ENCODE data around the gene TREM2.

Gene TREM2

DNA sequence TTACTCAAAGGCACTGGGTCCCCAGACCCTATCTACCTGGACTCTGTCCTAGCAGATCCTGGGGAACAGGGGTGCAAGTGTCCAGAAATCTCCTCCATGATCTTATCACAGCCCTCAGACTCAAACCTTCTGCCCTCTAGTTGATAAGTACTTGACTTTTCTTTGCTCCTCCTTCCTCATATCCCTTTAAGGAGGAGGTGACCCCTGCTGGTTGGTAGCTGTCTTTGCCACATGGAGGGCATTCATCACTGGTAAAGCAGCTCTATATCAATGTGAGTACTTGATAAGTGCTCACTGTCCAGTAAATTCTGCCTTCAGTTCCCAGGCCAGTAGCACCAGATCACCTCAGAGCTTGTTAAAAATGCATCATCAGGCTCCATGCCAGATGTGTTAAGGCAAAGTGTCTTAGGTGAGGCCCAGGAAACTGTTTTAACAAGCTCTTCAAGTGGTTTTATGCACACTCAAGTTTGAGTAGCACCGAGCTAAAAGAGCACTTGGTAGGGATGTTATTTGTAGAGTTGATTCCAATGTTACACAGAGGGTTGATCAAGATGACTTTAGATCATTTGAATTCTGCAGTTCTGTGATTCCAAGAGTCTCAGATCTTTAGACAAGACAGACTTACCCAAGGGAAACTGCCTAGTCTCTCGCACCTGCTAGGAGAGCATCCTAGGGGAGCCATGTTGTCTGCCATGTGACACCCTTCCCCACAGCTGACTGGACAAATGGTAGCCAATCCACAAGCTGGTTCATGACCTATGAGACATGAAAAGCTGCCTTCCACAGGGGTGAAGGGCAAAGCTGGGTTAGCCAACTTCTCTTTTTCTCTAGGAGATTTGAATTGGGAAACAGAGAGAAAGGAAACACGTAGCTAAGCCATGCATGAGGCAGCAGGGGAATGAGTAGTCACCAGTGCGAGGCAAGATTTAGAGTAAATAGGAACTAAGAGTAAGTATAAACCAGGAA is 19.4 kb upstream of the TREM2 start:
- DNase-seq: peak; percentile 64

- peak; percentile 18 for DNase-seq
These were observed 18.6 kb upstream of the TREM2 start for GRCh38 chr6:41181566-41181965.

DNA sequence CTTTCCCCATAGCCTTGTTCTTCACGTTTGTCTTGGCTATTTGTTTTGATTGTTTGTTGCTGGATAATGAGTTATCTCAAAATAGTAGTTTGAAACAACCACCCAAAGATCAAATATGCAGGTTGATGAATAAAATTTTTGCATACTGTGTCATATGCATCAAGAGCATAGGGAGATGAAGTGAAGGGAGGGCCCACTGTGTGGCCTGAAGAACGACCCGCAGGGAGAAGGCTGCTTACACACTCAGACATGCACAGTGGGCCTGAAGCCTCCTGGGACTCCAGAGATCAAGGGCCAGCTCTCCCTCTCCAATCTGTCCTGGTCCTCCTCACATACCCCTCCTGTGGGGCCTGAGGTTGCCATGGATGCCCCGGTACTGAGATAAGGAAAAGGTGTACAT is 16.2 kb upstream of the TREM2 start:
- DNase-seq: no peak

- DNase-seq: no peak
These were observed 14.8 kb upstream of the TREM2 start for GRCh38 chr6:41177695-41178094.

- DNase-seq: no peak
These were observed 14.4 kb upstream of the TREM2 start for GRCh38 chr6:41177287-41177686.

DNA sequence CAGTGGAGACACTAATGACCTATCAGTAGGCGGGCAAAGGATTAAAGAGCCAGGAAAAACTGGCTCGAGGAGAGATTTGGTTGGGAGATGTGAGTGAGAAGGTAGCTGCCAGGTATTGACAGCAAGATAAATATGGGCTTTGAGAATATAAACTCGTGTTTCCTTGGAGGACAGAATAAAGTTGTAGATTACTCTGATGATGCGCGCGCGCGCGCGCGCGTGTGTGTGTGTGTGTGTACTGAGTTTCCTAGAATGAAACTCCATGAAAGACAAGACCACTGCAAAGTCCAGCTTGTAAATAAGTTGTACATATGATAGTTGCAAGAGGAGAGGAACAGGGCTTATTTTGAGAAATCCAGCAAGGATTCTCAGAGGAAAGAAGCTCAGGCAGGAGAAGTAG is 13.3 kb upstream of the TREM2 start:
- DNase-seq: no peak

GRCh38 chr6:41175084-41175483 is 12.2 kb upstream of the TREM2 start:
- no peak for DNase-seq

- no peak for DNase-seq
These were observed 11.7 kb upstream of the TREM2 start for GRCh38 chr6:41174610-41175009.

- DNase-seq: no peak
These were observed 9.0 kb upstream of the TREM2 start for GRCh38 chr6:41171908-41172307.

DNA sequence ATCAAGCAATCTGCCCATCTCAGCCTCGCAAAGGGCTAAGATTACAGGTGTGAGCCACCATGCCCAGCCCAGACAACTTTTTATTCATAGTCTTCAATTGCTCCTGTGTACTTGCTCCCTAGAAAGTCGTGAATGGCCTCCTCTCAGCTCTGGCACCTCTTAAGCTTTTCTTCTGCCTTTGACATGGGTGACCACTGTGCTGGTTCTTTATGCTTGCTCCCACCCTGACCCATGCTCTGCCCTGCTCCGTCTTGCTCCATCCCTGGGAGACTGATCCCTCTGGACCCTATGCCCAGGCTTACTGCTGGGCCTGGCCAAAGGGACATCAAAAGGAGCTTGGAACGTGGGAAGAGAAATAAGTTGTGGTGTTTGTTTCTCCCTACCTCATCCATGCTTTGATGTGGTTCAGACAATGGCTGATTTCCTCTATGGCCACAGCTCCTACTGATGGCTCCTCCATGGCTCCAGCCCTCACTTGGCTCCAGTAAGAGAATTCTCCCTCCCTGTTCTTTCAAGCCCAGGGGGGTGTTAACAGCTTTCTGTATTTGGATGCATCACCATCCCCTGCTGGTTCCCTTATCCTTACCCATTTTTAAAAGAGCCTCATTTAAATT is 7.7 kb upstream of the TREM2 start:
- DNase-seq: no peak

DNA sequence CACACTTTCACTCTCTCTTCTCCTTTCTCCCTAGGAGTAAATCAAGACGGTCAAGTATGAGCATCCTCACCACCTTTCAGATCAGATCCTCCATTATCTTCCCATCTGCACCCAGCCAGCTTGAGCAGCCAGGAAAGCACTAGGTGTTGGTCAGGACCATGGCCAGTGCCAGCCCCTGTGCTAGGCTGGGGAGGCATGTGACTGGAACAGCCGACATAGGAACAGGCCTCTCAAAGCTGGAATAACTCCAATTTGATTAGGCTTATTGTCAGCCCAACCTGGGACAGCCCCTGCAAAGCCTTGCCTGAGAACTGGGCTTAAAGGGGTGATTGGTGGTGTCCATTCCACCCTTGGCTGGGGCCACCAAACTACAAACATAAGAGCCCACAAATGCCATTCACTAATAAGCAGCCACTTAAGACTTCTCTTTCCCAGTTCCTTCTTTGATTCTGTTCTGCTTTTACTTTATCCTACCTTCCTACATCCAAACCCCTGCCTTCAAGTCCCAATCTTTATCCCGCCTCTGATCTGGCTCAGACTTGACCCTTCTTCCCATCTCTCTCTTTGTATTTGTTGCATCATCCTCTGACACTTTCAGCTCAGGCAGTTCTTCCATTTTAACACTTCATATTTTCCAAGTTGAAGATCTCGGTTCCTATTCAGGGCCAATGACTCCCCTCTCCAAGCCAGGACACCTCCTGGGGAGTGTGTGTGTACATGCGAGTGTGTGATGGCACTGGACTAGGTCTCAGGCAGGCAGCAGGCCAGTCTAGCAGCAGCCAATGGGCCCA is 4.5 kb upstream of the TREM2 start:
- DNase-seq: no peak

DNA sequence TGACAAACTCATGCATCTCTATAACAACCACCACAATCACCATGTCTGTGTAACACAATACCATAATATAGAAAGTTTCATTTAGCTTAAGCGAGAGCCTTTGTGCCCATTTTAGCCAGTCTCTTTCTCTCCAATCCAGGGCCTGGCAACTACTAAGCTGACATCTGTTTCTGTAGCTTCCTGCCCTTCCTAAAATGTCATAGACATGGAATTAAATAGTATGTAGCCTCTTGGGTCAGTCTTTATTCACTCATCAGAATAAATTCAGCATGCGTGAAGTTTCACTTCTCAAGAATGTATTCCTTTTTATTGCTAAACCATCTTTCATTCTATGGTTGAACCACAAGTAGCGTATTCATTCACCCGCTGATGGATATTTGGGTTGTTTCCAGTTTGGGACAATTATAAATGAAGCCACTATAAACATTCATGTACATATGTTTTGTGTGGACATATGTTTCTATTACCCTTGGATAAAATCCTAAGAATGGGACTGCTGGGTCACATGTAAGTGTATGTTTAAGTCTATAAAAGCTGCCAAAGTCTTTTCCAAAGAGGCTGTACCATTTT is 1.7 kb upstream of the TREM2 start:
- no peak for DNase-seq

GRCh38 chr6:41163419-41163717 is 452 bp upstream of the TREM2 start:
- no peak for DNase-seq

DNA sequence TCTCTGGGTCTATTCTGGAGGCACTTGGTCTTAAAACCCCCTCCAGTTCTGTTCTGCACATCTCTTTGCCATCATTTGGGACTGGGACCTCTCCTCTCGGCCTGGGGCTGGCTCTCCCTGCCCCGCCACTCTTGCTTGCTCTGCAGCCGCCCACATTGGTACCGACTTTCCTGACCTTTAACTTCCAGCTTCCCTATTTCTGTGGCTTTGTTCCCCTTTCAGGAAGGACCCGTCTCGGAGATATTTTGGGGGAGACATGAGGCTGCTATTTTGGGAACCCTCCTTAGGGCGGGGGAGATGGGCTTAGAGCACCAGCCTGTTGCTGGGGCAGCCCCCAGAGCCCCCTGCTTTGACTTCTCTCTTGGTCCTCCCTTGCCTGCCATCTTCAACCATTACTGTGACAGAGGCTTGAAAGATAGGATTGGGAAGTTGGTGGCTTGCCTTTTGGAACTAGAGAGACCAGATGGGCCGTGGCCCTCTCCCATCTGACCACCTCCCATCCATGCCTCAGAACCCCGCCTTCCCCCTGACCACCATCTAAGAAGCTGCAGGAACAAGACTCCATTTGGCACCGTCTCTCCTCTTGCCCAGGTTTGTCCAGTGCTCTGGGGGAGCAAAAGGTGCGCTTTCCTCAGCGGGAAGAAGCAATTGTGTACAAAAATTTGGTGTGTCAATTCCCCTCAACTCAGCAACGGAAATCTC is 914 bp downstream of the TREM2 start:
- no peak for DNase-seq

DNA sequence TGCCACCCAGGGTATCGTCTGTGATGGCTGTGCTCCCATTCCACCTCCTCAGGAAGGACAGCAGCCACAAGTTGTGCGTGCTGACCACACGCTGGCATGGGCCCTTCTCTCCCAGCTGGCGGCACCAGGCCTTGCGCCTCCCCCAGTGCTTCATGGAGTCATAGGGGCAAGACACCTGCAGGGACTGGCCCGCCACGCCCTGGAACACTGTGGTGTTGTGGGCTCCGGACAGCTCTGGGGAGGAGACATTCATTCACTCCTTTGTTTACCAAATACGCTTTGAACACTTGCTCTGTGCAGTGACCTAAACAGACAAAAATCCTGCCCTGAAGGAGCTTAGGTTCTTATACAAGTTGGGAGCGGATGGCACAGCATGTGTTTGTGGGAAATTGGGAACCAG is 1.5 kb downstream of the TREM2 start:
- DNase-seq: no peak

DNA sequence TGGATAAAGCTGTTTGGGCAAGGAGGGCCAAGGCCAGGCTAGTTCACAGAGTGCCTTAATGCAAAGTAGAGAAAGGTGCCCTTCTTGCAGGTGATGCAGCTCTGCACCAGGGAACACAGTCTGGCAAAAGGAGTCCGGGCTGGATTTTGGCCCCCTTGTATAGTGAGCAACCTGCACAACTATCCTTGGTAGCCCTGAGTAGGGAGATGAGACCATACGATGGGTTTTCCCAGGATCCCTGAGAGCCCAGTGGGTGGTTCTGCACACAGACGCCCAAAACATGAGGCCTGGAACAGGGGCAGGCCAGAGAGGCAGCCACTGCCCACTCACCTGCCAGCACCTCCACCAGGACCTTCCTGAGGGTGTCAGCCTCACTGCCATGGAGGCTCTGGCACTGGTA is 2.0 kb downstream of the TREM2 start:
- no peak for DNase-seq

DNA sequence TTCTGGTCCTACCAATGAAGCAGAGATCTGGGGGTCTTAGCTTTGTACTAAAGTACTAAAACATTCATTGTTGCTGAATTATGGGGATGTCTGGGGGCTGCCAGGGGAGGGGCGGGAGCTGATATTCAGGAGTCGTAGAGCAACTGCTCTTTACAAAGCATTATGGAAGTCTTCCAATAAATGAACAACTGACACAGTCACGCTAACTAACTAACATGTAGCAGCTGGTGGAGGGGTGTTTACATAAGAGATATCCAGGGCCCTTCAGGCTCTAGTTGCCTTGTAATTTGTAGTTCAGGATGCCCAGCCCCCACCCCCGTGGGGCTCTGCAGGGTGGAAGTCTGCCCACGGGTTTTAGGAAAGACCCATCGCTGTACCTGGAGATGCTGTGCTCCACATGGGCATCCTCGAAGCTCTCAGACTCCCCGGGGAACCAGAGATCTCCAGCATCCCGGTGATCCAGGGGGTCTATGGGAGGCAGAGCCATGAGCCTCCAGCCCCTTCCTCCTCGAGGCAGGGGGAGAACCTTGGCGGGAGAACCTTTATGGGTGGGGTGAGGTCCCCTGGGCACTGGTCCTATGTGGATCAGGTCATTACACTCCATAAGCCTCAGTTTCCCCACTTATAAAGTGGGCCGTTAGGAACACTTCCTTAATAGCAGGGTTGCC is 3.4 kb downstream of the TREM2 start:
- no peak for DNase-seq

GRCh38 chr6:41157323-41157722 is 5.6 kb downstream of the TREM2 start:
- DNase-seq: no peak

GRCh38 chr6:41156771-41157170 is 6.1 kb downstream of the TREM2 start:
- no peak for DNase-seq

DNA sequence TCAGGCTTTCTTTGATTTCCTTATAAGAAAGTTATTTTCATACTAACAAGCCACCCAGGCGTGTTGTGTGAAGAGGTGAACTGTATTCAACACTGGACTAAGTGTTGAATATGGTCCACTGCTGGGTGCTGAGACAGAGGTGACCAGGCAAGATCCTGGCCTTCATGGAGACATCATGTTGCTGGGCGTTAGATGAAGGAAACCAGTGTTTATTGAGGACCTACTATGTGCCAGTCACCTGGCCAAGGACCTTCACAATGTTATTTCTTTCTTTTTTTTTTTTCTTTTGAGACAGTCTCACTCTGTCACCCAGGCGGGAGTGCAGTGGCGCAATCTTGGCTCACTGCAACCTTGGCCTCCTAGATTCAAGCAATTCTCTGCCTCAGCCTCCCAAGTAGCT is 6.9 kb downstream of the TREM2 start:
- no peak for DNase-seq

DNA sequence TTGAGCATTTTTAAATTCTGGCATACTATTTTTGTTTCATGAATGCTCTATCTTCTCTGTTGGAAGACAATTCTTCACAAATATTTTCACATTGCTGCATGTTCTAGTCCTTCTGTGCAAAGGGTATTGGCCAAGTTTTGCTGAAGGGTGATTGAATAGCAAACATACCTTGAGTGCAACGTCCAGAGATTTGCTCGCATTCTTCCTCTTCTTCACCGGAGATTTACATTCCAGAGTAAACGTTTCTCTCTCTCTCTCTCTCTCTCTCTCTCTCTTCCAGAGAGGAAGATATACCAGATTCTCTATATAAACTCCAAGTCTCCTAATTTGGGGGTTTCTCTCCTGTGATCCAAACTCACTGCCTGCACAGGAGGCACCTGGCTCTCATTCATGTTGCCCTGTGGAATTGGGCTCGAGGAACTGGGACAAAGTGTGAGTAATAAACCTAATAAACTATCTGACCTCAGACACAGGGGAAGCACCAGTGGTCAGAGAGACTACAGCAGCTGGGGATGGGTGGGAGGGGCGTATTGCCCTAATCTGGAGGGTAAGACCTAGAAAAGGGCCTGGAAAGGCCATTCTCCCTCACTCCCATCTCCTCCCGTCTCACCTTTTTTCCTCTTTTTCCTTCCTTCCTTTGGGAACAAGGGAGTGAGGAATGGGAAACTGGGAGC is 7.6 kb downstream of the TREM2 start:
- no peak for DNase-seq
